Measurements from ENCODE around the gene C1orf174.

The C1orf174 gene

DNA sequence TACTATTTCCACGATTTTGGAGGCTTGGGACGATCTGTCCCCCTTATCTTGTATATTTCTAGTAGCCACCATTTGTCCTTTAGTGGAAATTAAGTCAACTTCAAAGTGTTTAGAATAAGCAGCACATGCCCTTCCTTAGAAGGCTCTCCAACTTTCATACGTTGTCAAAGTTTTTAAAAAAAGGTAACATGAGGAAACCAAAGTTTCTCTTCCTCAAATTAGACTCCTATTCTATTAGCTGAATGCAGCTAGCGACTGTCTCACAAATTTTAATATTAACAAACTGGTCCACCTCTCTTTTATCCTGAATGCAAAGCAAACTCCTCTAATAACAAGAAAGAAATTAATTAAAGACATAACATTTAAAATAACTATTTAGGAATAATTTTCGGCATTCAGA is 6.9 kb downstream of the C1orf174 start:
- no peak for DNase-seq

DNA sequence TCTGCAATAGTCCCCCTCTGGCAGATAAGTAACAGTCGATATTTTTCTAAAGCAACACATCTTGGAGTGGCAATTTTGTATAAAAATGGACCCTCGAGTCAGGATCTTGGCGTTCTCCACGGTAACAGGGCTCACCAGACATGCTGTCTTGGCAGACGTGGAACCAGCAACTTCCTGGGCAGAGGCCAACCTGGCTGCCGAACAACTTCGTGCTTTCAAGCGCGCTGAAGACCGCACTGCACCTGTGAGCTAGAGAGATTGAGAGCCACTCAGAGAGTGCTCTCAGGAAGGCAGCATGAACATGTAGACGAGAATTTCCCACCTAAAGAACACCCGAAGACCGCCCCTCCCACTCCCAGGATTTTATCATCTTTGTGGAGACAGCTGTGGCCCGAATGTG is 7.3 kb downstream of the C1orf174 start:
- DNase-seq = peak; percentile 92

DNA sequence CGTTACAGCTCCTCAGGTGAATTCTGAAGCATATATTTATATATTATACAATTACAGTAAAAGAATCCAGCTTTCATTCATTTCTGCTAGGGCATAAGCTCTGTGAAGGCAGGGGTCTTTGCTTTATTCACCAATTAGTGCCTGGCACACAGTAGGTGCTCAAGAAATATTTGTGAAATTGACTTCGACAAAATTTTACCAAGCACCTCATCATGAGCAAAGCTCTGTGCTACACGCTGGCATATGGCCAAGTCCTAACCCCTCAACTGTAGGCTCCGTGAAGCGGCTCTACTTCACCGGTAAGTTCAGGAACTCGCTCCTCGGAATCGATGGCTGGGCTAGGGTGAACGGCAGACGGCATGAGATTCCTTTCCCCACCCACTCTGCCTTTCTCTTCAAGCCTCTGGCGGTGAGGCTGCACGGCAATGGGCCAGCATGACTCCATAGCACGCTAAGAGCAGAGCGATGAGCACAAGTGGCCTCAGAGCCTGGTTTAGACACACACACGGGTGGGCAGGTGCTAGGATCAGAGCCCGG is 8.7 kb downstream of the C1orf174 start:
- DNase-seq = peak; percentile 30

DNA sequence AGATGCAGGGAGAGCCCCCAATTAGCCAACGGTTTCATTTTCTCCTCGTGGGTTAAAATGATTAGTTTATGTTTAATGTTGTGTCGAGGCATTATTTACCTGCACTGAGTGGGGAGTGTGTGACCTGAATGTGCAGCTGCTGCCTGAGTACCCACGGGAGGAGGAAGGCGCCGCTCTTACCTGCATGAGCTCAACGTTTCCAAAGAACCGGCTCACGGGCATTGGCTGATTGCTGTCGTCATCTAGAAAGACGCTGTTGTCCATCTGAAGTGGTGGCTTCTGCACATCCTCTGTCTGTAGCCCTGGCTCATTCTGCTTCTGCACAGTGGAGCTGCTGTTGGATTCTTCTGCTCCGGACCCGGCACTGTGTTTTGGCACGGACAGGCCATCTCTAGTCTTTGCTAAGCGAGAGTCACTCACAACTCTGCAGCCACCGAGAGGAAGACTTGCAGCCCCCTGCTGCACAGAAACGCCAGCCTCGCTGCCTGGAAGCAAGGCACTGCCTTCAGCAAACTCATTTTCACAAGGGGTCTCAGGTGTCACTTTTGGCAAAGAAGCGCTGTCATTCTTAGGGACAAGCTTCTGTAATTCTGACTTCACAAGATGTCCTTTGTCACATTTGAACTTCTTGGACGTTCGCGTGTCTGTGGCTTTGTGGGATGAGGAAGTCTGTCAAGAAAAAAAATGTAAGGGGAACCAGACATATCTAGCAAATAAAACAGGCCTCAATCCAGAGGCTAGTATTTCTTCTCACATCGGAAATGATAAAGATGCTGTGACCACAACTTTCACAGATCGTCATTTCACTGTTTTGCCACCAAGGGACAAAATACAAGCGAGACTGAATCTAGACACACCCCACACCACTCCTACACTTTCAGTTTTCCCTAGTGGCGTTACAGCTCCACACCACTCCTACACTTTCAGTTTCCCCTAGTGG is 9.4 kb downstream of the C1orf174 start:
- DNase-seq = no peak

DNA sequence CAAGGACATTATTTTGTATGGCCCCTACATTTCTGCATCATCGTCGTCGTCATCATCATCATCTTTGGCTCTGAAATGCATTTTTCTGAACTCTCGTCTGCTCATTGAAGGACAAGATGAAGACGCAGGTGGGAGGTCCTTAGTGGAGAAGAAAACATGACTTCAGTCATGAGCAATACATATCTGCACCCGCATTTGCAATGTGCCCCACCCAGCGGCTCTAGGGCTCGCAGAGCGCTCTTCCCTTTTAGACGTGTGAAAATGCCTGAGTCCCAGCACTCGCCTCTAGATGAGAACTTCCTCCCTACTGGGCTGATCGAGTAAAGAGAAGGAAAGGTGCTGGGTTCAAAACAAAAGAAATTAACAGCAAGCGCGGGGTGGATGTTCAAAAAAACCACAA is 10.1 kb downstream of the C1orf174 start:
- DNase-seq = no peak

DNA sequence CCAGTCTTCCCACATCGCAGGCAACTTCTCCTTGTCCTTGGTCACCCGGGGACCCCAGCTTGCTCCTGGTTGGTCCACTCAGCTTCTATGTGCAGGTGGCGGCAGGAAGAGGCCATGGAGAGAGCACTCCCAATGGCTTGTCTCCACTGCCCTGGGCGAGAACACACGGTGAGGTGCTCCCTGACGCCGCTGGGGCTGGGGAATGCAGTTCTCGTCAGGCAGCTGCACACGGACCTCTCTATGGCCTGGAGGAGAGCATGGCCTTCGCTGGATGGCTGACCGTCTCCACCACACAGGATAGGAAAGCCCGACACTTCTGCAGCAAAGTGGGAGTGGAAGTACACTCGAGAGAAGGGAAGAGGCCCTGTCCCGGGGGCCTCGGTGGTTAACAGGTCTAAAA is 11.8 kb downstream of the C1orf174 start:
- DNase-seq = no peak

DNA sequence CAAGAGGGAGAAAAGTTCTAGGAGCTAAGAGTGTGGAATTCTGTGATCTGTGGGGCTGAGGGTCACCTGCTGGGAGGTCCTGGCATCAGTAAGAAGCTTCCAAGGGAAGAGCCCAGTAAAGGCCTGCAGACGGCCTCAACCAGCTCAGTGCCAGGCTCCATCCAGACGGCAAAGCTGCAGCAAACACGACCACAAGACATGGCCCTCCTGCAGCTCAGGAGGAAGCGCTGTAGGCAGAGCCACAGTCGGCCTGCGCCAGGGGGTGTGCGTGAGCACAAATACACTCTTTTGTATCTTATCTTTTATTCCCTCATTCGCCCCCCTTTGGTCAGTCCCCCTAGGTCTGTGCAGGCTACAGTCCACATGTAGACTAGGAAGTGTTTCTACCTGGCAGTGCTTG is 13.4 kb downstream of the C1orf174 start:
- DNase-seq = no peak

DNA sequence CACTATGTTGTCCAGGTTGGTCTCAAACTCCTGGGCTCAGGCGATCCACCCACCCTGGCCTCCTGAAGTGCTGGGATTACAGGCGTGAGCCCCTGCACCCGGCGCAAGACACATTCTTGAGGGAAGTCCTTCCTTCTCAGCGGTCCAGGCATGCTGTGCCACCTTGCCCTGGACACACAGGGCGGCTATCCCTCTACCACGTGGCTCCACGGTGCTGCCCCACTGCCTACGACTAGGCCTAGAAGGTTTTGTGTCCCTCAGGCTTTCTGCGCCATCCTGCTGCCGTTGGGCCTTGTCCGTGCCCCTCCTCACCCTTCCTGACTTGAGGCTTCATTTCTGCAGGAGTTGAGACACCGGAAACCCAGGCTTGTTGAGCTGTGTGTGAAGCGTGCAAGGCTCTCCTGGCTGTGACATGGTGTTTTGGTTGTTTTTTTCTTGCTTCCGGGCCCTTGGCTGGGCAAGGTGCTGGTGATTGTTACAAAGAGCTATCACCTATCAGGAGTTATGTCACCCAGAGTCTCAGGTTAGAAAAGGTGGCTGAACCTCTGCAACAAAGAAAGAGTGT is 13.9 kb downstream of the C1orf174 start:
- DNase-seq = no peak

DNA sequence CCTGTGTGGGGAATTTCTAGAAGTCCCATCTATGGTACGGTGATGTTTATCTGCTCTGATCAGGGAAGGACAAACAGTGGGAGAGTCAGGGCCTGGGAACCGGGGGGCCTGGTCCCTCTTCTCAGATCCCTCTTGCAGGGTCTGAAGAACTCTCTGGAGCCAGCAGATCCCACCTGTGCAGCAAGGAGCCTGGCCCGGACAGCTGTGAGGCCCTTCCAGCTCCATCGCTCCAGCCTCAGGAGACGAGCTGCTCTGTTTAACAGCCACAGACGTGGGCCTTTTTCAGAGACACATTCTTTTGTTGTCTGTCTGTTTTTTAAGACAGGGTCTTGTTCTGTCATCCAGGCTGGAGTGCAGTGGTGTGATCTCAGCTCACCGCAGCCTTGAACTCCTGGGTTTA is 14.5 kb downstream of the C1orf174 start:
- no peak for DNase-seq

DNA sequence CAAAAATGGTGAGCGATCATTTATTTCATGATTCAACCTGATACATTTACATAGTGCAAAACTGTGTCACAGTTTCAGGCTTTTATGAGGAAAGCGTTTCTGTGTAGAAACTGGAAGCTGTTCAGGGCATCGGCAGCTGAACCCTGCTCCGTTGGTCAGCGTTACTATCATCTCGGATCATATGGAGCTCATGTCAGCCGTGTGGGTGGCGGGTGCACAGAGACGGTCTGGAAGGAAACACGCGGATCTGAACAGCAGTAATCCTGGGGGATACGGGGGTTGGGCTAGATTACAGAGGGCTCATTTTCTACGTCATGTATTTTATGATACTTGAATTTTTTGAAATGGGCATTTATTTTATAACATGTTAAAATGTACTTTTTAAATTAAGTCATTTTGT is 15.1 kb downstream of the C1orf174 start:
- no peak for DNase-seq

DNA sequence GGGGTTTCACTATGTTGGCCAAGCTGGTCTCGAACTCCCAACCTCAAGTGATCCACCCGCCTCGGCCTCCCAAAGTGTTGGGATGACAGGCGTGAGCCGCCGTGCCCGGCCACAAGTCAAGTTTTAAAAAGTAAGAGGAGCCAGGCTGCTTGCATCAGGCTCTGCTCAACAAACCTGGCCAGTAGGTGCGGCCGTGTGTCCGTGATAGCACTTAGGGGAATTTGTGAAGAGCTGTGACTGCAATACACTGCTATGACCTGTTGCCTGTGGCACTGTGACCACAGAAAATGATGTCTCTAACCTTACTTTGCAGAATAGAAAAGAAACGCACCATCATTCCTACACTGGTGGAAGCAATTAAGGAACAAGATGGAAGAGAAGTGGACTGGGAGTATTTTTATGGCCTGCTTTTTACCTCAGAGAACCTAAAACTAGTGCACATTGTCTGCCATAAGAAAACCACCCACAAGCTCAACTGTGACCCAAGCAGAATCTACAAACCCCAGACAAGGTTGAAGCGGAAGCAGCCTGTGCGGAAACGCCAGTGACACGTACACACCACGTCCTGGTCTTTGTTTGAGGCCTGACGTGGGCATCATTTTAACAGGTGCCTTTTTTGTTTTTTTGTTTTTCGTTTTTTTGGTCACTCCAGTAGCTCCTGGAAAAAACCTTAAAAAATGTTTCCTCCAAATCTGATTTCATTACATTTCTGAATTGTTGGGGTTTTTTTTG is 16.7 kb downstream of the C1orf174 start:
- DNase-seq = no peak

DNA sequence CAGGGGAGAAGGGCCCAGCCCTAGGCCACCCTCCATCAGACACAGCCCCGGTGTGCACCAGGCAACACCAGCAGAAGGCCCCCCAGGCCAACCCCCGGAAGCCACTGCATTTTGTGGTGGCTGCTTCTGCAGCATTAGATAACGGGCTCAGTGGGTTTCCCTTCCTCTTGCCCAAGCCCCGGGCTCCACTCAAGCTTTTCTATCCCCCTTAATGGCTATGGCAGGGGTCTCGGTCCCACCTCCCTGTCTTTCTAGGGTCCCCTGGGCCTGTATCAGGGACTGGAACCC is 18.9 kb downstream of the C1orf174 start:
- no peak for DNase-seq

DNA sequence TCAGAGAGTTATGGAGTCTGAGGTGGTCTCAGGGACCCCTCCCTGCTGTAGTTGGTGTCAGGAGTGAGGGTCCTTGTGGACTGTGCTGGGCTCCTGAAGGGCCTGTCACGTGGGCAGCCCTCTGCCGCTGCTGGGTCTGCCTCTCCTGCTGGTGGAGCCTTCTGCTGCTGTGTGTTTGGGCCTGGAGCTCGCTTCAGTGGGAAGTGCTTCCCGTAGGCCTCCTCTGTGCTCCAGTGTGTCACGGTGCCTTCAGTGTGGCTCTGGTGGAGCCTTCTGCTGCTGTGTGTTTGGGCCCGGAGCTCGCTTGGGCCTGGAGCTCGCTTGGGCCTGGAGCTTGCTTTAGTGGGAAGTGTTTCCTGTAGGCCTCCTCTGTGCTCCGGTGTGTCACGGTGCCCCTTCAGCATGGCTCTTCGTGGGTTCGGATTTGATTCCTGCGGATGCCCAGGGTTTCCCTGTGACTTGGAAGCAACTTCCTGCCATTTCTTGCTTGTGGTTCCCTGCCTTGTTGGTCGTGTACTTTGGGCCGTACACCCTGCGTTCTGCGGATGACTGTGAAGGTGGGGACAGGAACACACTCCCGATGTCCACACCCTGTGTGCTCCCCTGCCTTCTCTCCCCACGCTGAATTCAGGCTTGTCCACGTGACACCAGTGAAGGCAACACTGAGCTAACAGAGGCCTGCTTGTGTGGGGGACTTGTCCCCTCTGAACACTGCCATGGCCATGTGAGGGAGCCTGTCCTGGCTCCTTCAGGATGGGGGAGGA is 19.5 kb downstream of the C1orf174 start:
- DNase-seq = no peak

DNA sequence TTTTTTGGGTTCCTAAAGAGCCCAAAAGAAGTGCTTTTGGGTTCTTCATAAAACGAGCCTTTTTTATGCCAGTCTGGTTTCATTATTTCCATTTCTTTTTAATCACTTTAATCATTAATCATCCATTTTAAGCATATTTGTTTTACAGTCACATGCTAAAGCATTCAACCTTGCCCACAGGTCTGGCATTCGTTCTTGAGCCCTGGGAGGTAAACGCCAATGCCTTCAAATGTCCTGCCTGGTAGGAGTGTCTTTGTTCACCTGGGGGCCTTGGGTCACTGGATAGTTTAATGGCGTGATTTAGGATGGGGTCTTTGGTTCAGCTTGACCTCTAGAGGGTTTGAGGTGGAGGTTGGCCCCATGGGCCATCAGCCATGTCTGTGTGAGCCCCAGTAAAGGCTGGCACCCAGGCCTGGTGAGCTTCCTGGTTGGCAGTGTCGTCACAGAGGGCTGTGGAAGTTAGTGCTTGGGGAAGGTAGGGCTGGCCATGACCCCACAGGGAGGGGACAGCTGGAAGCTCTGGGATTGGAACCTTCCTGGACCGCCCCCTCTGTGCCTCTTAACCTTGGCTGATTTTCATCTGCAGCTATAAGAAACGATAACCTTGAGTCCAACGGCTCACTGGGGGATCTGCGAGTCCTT is 20.2 kb downstream of the C1orf174 start:
- DNase-seq = no peak

DNA sequence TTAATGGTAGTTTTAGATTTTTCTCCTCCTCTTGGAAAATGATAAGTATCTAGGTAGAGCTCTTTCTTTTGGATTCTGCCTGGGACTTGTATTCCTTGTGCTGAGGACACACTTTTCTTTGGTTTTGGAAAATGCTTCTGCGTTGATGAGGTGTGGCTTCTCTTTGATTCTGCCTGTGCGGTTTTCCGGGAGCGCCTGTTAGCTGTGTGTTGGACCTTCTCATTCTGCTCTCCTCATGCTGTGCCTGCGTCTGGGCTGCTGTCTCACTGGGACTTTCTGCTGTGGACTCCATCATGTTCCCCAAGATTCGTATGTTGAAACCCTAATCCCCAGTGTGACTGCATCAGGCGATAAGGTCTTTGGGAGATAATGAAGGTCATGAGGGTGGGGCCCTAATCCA is 21.0 kb downstream of the C1orf174 start:
- DNase-seq = no peak

DNA sequence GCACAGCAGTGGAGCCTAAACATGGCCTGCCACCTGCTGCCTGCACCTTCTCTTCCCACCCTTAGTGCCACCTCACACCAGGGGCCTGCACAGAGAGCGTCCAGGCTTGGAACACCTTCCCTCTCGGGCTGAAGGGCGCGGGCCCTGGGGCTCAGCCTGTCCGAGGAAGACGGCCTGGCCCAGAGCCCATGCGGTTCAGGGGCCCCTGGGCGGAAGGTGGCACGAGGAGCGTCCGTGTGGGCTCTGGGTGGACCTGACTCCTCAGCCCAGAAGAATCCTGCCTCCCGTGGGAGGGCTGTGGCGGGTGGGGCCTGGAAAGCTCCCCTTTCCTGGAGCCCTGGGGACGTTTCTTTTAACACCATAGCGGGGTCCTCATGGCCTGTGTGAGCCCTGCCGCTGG is 23.4 kb downstream of the C1orf174 start:
- no peak for DNase-seq

DNA sequence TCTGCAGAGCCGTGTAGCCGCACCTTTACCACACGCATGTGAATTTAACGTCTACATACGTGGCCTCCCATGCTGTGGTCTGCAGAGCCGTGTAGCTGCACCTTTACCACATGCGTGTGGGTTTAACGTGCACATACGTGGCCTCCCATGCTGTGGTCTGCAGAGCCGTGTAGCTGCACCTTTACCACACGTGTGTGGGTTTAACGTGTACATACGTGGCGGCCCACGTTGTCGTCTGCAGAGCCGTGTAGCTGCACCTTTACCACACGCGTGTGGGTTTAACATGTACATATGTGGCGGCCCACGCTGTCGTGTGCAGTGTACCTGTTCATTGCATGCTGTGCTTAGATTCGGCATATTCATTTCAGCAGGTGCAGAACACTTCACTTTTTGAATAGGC is 25.3 kb downstream of the C1orf174 start:
- DNase-seq = no peak

DNA sequence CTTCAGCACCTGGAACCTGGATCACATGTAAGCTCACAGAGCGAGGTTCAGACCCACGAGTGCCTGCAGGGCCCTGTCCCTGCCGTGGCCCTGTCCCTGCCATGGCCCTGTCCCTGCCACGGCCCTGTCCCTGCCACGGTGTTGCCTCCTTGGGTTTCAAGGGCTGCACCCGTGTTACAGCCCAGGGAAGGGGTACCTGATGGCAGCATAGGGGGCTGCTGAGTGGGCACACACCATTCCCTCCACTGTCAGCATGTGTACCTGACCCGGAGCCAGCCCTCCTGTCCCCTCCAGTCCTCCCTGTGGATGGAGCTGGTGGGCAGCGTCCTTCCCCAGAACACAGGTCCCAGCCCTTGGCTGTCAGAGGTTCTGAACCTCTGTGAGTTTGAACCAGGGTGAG is 27.5 kb downstream of the C1orf174 start:
- no peak for DNase-seq

DNA sequence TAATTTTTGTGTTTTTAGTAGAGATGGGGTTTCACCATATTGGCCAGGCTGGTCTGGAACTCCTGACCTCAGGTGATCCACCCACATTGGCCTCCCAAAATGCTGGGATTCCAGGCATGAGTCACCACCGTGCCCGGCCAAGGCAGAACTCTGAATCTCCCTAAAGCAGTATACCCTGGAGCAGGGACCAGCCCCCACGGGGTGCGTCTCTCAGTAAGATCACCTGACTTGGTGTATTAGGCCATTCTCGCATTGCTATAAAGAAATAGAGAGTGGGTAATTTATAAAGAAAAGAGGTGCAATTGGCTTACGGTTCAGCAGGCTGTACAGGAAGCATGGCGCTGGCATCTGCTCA is 28.6 kb downstream of the C1orf174 start:
- DNase-seq = no peak

DNA sequence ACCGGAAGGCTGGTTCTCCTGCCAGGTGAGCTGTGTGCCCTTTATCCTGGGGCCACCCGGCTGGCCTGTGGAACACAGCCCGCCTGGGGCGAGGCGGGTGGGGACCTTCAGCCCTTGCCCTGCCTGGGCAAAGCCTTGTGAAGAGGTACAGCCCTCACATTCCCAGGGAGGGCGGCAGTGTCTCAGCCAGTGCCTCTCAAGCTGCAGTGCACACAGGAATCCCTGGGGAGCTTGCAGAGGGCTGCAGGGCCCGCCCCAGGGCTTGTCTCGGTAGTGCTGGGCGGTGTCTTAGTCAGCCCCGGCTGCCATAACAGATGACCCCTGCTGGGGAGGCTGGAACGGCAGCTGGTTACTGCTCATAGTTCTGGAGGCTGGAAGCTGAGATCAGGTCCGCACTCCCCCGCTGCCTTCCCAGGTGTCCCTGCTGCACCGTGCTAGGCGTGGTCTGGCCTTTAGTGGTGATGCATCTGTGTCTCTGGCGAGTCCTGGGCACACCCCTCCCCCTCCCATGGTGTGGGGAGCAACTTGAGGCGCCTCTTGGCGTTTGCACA is 30.2 kb downstream of the C1orf174 start:
- DNase-seq = no peak

DNA sequence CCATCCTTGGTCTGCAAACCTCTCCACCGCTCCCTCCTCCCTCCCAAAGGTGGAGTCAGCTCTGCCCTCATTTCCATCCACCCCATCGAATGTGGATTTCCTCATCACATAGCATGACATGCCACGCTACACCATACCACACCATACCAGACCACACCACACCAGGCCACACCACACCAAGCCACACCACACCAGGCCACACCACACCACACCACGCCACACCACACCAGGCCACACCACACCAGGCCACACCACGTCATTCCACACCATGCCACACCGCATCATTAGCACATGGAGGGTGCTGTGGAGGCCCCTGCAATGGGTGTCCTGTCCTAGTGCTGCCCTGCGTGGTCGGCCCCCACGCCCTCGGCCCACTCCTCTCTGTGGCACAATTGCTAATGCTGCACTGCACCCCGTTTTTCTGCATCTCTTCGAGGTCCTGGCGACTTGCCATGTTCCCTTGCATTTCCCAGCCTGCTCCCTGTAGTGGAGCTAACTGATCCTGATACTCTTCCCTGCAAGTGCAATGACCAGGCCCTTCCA is 31.5 kb downstream of the C1orf174 start:
- DNase-seq = no peak

DNA sequence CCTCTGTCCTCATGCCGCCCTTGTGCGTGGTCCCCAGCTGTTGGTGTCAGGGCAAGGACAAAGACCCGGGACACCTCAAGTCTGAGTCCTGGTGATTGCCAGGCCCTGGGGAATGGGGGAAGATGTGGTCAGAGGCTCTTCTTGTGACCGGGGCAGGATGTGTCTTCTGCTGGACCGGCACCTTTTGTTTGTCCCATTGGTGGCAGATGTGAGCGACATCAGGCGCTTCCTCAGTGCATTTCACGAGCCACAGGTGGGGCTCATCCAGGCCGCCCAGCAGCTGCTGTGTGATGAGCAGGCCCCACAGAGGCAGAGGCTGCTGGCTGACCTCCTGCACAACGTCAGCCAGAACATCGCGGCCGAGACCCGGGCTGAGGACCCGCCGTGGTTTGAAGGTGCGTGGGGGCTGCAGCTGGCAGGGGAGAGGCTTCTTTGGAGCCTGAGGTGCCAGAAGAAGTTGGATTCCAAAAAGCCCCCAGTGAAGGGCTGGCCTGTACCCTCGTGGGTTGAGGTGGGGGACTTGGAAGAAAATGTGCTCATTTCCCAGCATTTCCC is 34.4 kb downstream of the C1orf174 start:
- DNase-seq = no peak

Data from DMS79 (cell line).